MCF 10A (cell line): ENCODE measurements around the gene SNX12. TPM values are rescaled to one million over a fixed set of nuclear protein-coding genes. Genes with fewer than 3 reads are reported as not detected.

Source experiments
- BruUV-seq: library from RNA; stranded (reverse); fragments of 400-500 nt; replicated peaks from 2 replicates; lab custom pipeline; 2021; lab: Mats Ljungman, UMichigan
- CTCF ChIA-PET: fragments of 300-600 bp; sonication (Branson Sonifier 250); formaldehyde crosslinking; extraction: SDS; loops from one replicate; lab custom pipeline; 2021; ENCODE audit warnings: antibody characterized with exemption, inconsistent platforms; lab: Yijun Ruan, JAX
- POLR2A ChIA-PET: fragments of 300-600, 350-650 bp; sonication (Branson Sonifier 250); formaldehyde crosslinking; extraction: SDS; loops from one replicate; lab custom pipeline; 2020; ENCODE audit warnings: antibody characterized with exemption, inconsistent platforms; lab: Yijun Ruan, JAX
- DNase-seq: peaks from one replicate; pipeline ENCODE4 v3.0.0-alpha.2; 2018; ENCODE audit not compliant: unreplicated experiment
- H3K27ac Mint-ChIP-seq: one replicate; pipeline ENCODE4 v1.8.0; 2022; ENCODE audit warnings: mild to moderate bottlenecking, low read depth, mixed read lengths; ENCODE audit not compliant: unreplicated experiment
- H3K27me3 Mint-ChIP-seq: one replicate; pipeline ENCODE4 v1.8.0; 2022; ENCODE audit warnings: mixed read lengths; ENCODE audit not compliant: insufficient read depth, unreplicated experiment
- H3K36me3 Mint-ChIP-seq: one replicate; pipeline ENCODE4 v1.8.0; 2022; ENCODE audit warnings: mild to moderate bottlenecking, moderate library complexity, mixed read lengths; ENCODE audit not compliant: insufficient read depth, unreplicated experiment
- H3K4me1 Mint-ChIP-seq: one replicate; pipeline ENCODE4 v1.8.0; 2022; ENCODE audit warnings: mixed read lengths; ENCODE audit not compliant: insufficient read depth, unreplicated experiment
- H3K4me3 Mint-ChIP-seq: one replicate; pipeline ENCODE4 v1.8.0; 2022; ENCODE audit warnings: mild to moderate bottlenecking, moderate library complexity, mixed read lengths; ENCODE audit not compliant: unreplicated experiment
- H3K9me3 Mint-ChIP-seq: one replicate; pipeline ENCODE4 v1.8.0; 2022; ENCODE audit warnings: mixed read lengths; ENCODE audit not compliant: unreplicated experiment
- intact Hi-C: fragments of 100-400 bp; cut with micrococcal nuclease; formaldehyde crosslinking; loops from 2 replicates; pipeline ENCODE4 v1.14.1; 2022
- total RNA-seq: library from RNA; stranded (reverse); gene quantifications from 2 replicates; pipeline ENCODE4 v1.2.3, GENCODE V29; 2022
- TF ChIP-seq, protein P1 (sequence below): fragments of 200-600 bp; IDR thresholded peaks from one replicate; pipeline ENCODE4 v1.8.0; 2022; ENCODE audit warnings: antibody characterized with exemption, mild to moderate bottlenecking; ENCODE audit not compliant: unreplicated experiment

SNX12 gene
- total RNA-seq, 1 experiment from 2014 or later: 67.0 TPM

DNA sequence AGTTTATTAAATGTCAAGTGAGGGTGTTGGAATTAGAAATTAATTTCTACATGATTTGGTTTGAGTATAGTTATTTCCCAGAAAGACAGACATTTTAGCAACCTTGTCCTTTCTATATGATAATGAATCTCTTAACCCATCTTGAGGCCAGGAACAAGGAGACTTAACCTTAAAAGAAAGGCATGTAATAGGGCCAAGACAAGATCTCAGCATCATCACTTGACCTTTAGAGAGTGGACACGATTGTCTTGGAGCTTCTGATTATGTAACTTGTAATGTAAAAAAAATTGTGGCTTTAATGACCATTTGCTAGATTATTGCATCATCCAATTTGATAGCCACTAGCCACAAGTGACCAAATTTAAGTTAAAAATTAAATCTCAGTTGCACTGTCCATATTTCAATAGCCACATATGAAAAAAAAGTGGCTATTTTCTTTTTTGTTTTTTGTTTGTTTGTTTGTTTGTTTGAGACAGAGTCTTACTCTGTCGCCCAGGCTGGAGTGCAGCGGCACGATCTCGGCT, 14.1 kb upstream of the SNX12 start:
- TF ChIP-seq, protein P1, sequence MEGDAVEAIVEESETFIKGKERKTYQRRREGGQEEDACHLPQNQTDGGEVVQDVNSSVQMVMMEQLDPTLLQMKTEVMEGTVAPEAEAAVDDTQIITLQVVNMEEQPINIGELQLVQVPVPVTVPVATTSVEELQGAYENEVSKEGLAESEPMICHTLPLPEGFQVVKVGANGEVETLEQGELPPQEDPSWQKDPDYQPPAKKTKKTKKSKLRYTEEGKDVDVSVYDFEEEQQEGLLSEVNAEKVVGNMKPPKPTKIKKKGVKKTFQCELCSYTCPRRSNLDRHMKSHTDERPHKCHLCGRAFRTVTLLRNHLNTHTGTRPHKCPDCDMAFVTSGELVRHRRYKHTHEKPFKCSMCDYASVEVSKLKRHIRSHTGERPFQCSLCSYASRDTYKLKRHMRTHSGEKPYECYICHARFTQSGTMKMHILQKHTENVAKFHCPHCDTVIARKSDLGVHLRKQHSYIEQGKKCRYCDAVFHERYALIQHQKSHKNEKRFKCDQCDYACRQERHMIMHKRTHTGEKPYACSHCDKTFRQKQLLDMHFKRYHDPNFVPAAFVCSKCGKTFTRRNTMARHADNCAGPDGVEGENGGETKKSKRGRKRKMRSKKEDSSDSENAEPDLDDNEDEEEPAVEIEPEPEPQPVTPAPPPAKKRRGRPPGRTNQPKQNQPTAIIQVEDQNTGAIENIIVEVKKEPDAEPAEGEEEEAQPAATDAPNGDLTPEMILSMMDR: no peak
- ChIA-PET CTCF (no interaction called here), POLR2A (interaction anchor here (1.1 kb wide), 1 partner anchor 9 kb away, joined by 3 read pairs; no protein-coding TSS in a partner anchor)
- Mint-ChIP-seq H3K27me3 (peaks cover 21% of the 10 kb centered on the region), H3K36me3 (no peaks in the 10 kb centered on the region), H3K4me1 (peaks cover 6% of the 10 kb centered on the region), H3K27ac (no peak overlapping the region), H3K9me3 (no peaks in the 10 kb centered on the region), H3K4me3 (no peak overlapping the region)
- BruUV-seq: no TSS peak
- no peak for DNase-seq
- intact Hi-C loops: no loop called here

DNA sequence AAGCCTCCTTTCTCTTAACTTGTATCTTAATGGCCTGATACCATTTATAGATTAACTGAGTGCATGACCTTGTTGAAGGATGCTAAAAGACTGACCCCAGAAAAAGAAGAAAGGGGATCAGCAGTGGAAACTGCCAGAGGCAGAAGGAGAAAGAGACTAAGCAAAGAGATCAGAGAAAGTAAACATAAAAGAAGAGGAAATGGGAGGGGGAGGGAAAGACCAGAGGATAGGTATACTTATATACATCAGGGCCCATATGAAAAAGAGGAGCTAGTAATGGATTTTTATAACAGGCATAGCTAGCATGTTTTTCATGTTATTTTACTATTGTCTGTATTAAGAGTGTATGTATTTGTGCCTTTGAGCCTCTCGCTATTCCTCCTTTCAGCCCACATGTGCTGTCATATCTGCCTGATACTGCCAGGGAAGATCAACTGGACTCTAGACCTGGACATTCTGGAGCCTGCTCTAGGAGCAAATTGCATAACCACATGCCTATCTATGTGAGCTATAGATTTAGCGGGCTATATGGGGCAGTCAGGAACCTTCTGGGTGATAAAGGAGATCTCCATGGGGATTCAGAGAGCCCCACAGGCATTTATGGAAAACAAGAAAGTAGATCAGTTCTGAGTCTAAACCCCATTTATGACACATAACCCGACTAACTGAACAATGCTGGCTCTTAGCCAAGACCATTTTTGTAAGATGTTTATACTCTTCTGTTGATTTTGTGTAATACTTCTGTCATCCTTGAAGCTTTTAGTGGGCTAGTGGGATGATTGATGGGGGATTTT, 13.4 kb upstream of the SNX12 start:
- DNase-seq: peak; percentile 67
- no peaks in the 10 kb centered on the region for H3K36me3 Mint-ChIP-seq
- peaks cover 25% of the 10 kb centered on the region for H3K27me3 Mint-ChIP-seq
- BruUV-seq: no TSS peak
- ChIA-PET POLR2A (interaction anchor here (0.5 to 1.1 kb wide), 3 partner anchors 8 to 448 kb away, joined by 3 read pairs; no protein-coding TSS in a partner anchor), CTCF (no interaction called here)
- intact Hi-C loops: no loop called here
- H3K4me1 Mint-ChIP-seq: peaks cover 6% of the 10 kb centered on the region
- TF ChIP-seq, protein P1: no peak
- no peak overlapping the region for H3K27ac Mint-ChIP-seq
- H3K9me3 Mint-ChIP-seq: no peaks in the 10 kb centered on the region
- H3K4me3 Mint-ChIP-seq: no peak overlapping the region

DNA sequence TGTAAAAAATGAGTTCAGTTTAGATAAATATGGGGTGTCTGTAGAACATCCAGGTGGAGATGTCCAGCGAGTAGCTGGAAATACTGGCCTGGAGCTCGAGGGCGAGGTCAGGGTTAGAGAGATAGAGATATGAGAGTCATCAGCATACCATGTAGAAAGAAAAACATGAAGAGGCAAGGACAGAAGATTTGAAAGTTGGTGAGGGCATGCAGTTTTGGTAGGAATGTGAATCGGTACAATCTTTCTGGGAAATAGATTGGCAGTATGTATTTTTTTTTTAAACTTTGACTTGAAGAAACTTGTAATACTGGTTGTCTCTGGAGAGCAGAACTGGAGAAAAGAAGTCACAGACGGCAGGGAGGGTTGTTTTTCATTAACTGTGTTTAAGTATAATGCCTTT, 2.4 kb upstream of the SNX12 start:
- TF ChIP-seq, protein P1: no peak
- Mint-ChIP-seq H3K27me3 (peaks cover 46% of the 10 kb centered on the region), H3K9me3 (peaks cover 6% of the 10 kb centered on the region), H3K36me3 (no peaks in the 10 kb centered on the region), H3K4me3 (no peak overlapping the region), H3K27ac (no peak overlapping the region), H3K4me1 (peaks cover 22% of the 10 kb centered on the region)
- POLR2A ChIA-PET: no interaction called here
- intact Hi-C loops: no loop called here
- CTCF ChIA-PET: interaction anchor here (1.4 kb wide), 1 partner anchor 58 kb away, joined by 4 read pairs; no protein-coding TSS in a partner anchor
- no TSS peak for BruUV-seq
- no peak for DNase-seq

DNA sequence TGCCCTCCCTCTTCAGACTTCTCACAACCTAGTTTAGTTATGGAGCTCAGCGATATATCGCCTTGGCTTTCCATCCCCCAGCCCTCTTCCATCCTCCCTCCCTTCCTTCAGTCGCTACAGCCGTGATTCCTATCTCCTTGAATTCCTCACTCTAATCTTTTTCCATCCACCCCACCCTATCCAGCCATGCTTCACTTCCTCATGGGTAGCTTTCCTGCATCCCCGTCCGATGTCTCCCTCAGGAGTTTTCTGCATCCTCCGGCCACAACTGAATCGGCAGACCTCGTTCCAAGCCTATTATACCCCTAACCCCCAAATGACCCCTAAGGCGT, 456 bp downstream of the SNX12 start:
- Mint-ChIP-seq H3K27ac (peak overlapping the region; percentile 93), H3K36me3 (peaks cover 3% of the 10 kb centered on the region), H3K4me3 (peak overlapping the region; percentile 99), H3K4me1 (peaks cover 12% of the 10 kb centered on the region), H3K9me3 (no peaks in the 10 kb centered on the region), H3K27me3 (peaks cover 32% of the 10 kb centered on the region)
- DNase-seq: no peak
- TF ChIP-seq, protein P1: no peak
- POLR2A ChIA-PET: interaction anchor here (0.6 to 1.6 kb wide), 10 partner anchors 9 to 1114 kb away, joined by 3 to 13 read pairs (median 3); partner anchors contain the start of genes MED12 and NONO
- no TSS peak for BruUV-seq
- intact Hi-C loops: loop anchor here (1.0 kb wide), 1 partner anchor 62 kb away; no protein-coding TSS in a partner anchor
- CTCF ChIA-PET: interaction anchor here (0.6 to 1.0 kb wide), 3 partner anchors 35 to 111 kb away, joined by 3 to 4 read pairs (median 3); no protein-coding TSS in a partner anchor
